ENCODE measurements around the gene PBXIP1.
A peak's percentile ranks its signal among the peaks of the same experiment; 100 is the strongest.

PBXIP1 gene

DNA sequence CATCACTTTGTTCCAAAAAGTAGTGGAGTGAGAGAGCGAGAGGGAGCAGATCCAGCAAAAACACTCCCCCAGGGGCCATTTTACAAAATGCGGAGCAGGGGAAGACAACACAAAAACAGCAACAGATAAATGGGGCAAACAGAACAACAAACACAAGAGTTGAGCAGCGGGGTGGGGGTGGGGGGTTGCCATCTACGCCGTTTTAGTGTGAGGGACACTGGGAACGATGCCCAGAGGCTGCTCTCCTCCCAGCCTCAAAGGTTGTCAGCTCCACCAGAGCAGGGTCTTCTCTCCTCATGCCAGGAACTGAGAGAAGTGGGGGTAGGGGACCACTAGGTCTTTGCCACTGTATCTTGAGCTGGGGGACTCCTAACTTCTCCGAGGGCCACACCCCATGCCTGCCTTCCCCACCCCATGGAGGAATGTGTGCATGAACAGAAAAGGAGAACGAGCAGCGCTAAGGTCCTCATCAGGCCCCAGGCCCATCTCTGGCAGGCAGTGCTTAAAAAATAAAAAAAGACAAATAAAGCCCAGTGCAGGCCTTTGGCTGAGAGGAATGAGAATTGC, 1.3 kb upstream of the PBXIP1 start:
- peak overlapping the region; percentile 59 for H3K27ac ChIP-seq
- TF ChIP-seq, protein P1, sequence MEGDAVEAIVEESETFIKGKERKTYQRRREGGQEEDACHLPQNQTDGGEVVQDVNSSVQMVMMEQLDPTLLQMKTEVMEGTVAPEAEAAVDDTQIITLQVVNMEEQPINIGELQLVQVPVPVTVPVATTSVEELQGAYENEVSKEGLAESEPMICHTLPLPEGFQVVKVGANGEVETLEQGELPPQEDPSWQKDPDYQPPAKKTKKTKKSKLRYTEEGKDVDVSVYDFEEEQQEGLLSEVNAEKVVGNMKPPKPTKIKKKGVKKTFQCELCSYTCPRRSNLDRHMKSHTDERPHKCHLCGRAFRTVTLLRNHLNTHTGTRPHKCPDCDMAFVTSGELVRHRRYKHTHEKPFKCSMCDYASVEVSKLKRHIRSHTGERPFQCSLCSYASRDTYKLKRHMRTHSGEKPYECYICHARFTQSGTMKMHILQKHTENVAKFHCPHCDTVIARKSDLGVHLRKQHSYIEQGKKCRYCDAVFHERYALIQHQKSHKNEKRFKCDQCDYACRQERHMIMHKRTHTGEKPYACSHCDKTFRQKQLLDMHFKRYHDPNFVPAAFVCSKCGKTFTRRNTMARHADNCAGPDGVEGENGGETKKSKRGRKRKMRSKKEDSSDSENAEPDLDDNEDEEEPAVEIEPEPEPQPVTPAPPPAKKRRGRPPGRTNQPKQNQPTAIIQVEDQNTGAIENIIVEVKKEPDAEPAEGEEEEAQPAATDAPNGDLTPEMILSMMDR (IDR thresholded peaks at IDR 0.05), result no peak
- no peak for TF ChIP-seq ZFX (IDR thresholded peaks at IDR 0.05; ENCODE audit: borderline replicate concordance)

DNA sequence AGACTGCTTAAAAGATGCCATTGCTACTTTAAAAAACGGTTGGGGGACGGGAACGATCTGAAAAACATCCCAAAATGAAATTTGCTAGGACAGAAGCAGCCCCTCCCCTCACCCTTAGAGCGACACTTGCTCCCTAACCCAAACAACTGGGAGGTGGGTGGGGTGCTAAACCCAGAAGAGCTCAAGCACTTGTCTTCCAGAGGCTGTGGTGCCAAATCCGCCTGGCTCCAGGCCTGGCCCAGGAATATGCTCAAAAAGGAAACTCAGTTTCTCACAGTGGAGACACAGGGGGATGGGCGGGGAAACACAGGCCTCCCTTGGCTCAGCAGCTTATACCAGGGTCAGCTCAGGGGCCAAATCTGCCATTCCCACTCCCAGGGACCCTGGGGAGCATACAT, 644 bp upstream of the PBXIP1 start:
- peak overlapping the region; percentile 59 for H3K27ac ChIP-seq
- TF ChIP-seq, protein P1 (IDR thresholded peaks at IDR 0.05), result no peak
- no peak for TF ChIP-seq ZFX (IDR thresholded peaks at IDR 0.05; ENCODE audit: borderline replicate concordance)

DNA sequence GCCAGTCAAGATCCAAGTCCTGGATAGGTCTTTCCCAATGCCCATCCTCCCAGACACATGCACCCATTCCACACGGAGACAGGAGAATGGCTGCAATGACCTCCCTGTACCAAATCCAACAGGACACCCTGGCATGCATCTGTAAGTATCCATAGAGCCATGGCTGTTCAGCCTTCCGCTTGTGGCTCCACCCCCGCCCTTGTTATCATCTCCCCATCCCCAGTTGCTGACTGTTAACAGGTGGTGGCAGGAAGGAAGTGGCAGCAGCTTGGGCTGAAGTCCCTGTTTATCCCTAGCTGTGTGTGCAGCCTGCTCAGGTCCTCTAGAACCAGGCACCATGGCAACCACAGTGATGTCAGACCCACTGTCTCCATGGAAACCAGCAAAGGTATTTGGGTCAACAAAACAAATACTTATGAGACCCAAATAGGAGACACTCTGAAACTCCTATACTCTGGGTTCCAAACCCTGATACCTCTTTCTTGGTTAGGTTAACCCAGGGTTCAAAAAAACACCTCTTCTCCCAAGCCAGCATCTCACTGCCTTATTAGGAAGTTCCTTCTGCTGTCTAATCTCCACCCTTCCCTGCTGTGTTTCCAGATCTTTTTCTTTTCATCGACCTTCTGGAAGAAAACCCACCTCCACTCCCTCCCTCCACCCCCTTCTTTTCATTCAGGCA, 721 bp downstream of the PBXIP1 start:
- peak overlapping the region; percentile 59 for H3K27ac ChIP-seq
- TF ChIP-seq ZFX (IDR thresholded peaks at IDR 0.05; ENCODE audit: borderline replicate concordance), result no peak
- TF ChIP-seq, protein P1 (IDR thresholded peaks at IDR 0.05), result no peak

DNA sequence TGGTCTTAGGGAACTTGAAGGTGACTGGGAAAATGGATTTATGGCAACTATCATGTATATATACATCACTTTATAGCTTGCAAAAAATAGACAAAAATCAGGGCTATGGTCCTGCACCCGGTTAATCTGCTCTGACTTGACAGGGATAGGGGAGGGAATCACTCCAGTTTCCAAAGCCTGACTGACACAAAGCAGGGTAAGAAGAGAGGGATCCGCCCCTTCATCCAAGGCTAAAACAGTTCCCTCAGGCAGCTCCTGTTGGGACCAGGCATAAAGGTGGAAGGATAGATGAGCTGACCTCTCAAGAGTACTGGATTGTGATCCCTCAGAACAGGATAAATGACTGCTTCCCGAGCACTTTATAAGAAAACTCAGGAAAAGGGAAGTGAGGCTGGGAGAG, 1.4 kb downstream of the PBXIP1 start:
- no peak for TF ChIP-seq ZFX (IDR thresholded peaks at IDR 0.05; ENCODE audit: borderline replicate concordance)
- TF ChIP-seq, protein P1 (IDR thresholded peaks at IDR 0.05), result no peak
- H3K27ac ChIP-seq, result no peak overlapping the region

DNA sequence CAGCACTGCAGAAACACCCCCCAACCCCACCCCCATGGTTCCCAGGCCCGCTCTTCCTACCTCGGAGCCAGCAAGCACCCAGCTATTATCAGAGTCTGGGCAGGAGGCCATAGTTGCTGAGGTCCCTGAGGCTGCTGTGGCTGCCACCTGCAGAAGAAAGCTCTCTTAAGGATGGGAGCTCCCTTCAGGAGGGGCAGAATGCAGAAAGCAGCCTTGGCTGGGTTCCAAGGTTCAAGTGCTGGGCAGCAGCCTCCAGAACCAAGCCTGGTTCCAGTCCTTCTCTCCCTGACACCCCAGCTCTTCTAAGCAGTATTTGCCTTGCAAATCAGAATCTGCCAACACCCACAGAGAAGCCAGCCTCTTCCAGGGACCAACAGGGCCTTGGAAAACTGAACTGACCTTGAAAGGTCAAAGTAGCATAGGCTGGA, 2.3 kb downstream of the PBXIP1 start:
- TF ChIP-seq, protein P1 (IDR thresholded peaks at IDR 0.05), result no peak
- no peak for TF ChIP-seq ZFX (IDR thresholded peaks at IDR 0.05; ENCODE audit: borderline replicate concordance)
- no peak overlapping the region for H3K27ac ChIP-seq

DNA sequence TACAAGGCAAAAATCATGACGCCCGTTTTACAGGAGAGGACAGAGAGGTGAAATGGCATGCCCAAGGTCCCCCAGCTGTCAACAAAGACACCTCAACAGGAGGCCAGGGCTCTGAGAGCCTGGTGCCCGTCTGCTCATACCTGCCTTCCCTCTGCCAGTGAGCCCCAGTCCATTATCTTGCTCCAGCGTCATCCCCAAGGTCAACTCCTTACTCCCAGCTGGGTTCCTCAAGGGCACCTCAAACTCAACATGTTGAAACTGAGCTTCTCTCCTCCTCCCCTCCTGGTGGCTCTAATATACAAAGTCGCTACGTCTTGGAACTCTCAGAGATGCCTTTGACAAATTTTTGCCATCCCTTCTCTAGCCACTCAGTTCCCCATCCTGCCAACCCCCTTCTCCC, 3.2 kb downstream of the PBXIP1 start:
- TF ChIP-seq, protein P1 (IDR thresholded peaks at IDR 0.05), result no peak
- no peak for TF ChIP-seq ZFX (IDR thresholded peaks at IDR 0.05; ENCODE audit: borderline replicate concordance)
- H3K27ac ChIP-seq, result no peak overlapping the region

DNA sequence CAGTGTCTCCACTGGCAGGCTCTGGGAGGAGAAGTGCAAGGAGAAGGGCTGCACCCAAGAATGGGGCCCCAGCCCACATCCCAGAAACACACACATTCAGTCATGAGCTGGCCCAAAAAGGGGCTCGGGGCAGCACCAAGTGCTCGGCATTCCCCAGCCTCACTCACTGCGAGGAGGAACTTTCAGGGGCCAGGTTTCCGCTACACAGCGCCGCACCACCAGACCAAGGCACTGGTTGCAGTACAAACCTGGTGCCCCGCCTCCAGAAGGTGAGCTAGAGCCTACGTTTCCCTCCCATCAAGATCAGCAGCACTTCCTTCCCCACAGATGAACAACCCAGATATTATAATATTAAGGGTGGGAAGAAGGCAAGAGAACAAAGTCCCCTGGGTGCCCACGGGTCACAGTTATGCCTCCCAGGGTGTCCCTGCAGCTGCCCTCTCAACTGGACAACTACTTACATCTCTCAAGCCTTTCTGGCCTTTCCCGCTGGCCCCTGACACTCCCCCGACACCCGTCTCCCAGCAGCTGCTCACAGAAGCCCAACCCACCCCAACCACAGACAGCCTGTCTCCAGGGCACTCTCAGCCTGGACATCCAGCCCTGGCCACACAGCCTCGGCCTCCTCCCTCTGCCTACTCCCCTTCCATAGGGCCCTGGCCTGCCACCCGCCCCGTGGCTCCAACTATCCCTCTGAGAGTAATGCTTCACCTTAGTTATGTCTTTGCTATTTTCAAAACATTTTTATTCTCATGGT, 3.8 kb downstream of the PBXIP1 start:
- no peak for TF ChIP-seq ZFX (IDR thresholded peaks at IDR 0.05; ENCODE audit: borderline replicate concordance)
- TF ChIP-seq, protein P1 (IDR thresholded peaks at IDR 0.05), result no peak
- no peak overlapping the region for H3K27ac ChIP-seq

Data from 22Rv1 (cell line).